Measurements from ENCODE around the gene IL17RD.

The IL17RD gene

GRCh38 chr3:57160765-57161538 is 4.2 kb downstream of the IL17RD start:
- no peak for TF ChIP-seq CTCF (IDR thresholded peaks at IDR 0.05; ENCODE audit: low read depth, low read length)
- DNase-seq (ENCODE audit: low read depth in 2 of 2): peak in 1 of 2 donors; percentile 65
- H3K4me3 ChIP-seq (replicated peaks in 1 of 2; ENCODE audit: low read depth in 2 of 2, low read length in 2 of 2): no peak overlapping the region

GRCh38 chr3:57160076-57160764 is 4.9 kb downstream of the IL17RD start:
- peak in 1 of 2 donors; percentile 67 for DNase-seq (ENCODE audit: low read depth in 2 of 2)
- TF ChIP-seq CTCF (IDR thresholded peaks at IDR 0.05; ENCODE audit: low read depth, low read length): no peak
- H3K4me3 ChIP-seq (replicated peaks in 1 of 2; ENCODE audit: low read depth in 2 of 2, low read length in 2 of 2): no peak overlapping the region

- H3K4me3 ChIP-seq (replicated peaks in 1 of 2; ENCODE audit: low read depth in 2 of 2, low read length in 2 of 2): no peak overlapping the region
- no peak for TF ChIP-seq CTCF (IDR thresholded peaks at IDR 0.05; ENCODE audit: low read depth, low read length)
- DNase-seq (ENCODE audit: low read depth in 2 of 2): no peak
These were observed 6.1 kb downstream of the IL17RD start for GRCh38 chr3:57158813-57159738.

- no peak for DNase-seq (ENCODE audit: low read depth in 2 of 2)
- no peak overlapping the region for H3K4me3 ChIP-seq (replicated peaks in 1 of 2; ENCODE audit: low read depth in 2 of 2, low read length in 2 of 2)
- TF ChIP-seq CTCF (IDR thresholded peaks at IDR 0.05; ENCODE audit: low read depth, low read length): no peak
These were observed 6.8 kb downstream of the IL17RD start for GRCh38 chr3:57158325-57158724.

GRCh38 chr3:57157545-57157944 is 7.6 kb downstream of the IL17RD start:
- no peak overlapping the region for H3K4me3 ChIP-seq (replicated peaks in 1 of 2; ENCODE audit: low read depth in 2 of 2, low read length in 2 of 2)
- no peak for TF ChIP-seq CTCF (IDR thresholded peaks at IDR 0.05; ENCODE audit: low read depth, low read length)
- peak in 1 of 2 donors; percentile 53 for DNase-seq (ENCODE audit: low read depth in 2 of 2)

- TF ChIP-seq CTCF (IDR thresholded peaks at IDR 0.05; ENCODE audit: low read depth, low read length): no peak
- DNase-seq (ENCODE audit: low read depth in 2 of 2): no peak
These were observed 9.9 kb downstream of the IL17RD start for GRCh38 chr3:57155310-57155643.

More at GRCh38 chr3:57155310-57155643, 9.9 kb downstream of the IL17RD start:
- no peak overlapping the region for H3K4me3 ChIP-seq (replicated peaks in 1 of 2; ENCODE audit: low read depth in 2 of 2, low read length in 2 of 2)
